Peyer's patch (tissue), 4 donors: ENCODE data around the gene CAMK1G.

Source experiments
- CTCF ChIP-seq, 6 experiments: fragments of 450-650 bp in 4 of 6; fragments of 200-600 bp in 2 of 6; sonication (generic) in 1 of 6; IDR thresholded peaks; one replicate each; pipeline ENCODE4 v1.5.1; 2017 to 2019; ENCODE audit warnings: antibody characterized with exemption in 6 of 6, mild to moderate bottlenecking in 3 of 6, moderate library complexity in 1 of 6
- POLR2A ChIP-seq, 2 donors: fragments of 450-650 bp; IDR thresholded peaks; one replicate each; pipeline ENCODE4 v1.5.1; 2017; ENCODE audit warnings: antibody characterized with exemption in 2 of 2, mild to moderate bottlenecking in 2 of 2, moderate library complexity in 2 of 2

GRCh38 chr1:209595599-209596285 lies 12.2 kb downstream of the CAMK1G start:
- TF ChIP-seq CTCF (IDR thresholded peaks at IDR 0.05) (no peak), POLR2A (IDR thresholded peaks at IDR 0.05) (no peak)
